CD4-positive, alpha-beta T cell (primary cell): ENCODE measurements around the gene MSANTD1. TPM values are rescaled to one million over a fixed set of nuclear protein-coding genes. Genes with fewer than 3 reads are reported as not detected.

ENCODE experiments used
- ATAC-seq: fragments of 200-7000 bp; cut with Tn5 transposase; one replicate; pipeline ENCODE4 v1.10.0; 2022; ENCODE audit warnings: mild to moderate bottlenecking; ENCODE audit not compliant: poor library complexity
- CTCF ChIA-PET: fragments of 350-600 bp; sonication (Branson Sonifier 250); formaldehyde crosslinking; loops from one replicate; lab custom pipeline; 2021; ENCODE audit warnings: antibody characterized with exemption, inconsistent platforms; lab: Charles Lee
- POLR2A ChIA-PET: fragments of 350-600 bp; sonication (Branson Sonifier 250); formaldehyde crosslinking; loops from one replicate; lab custom pipeline; 2021; ENCODE audit warnings: antibody characterized with exemption, inconsistent platforms; lab: Charles Lee
- DNase-seq, 14 experiments: peaks; one replicate each; pipeline ENCODE4 v3.0.0-alpha.2; 2013 to 2020; ENCODE audit warnings: mixed read lengths in 2 of 14
- H3K27ac ChIP-seq, 2 donors: one replicate each; pipeline versions ENCODE4 v1.5.1 to v1.7.0; 2013; ENCODE audit warnings: low read length in 2 of 2, low read depth in 1 of 2, mild to moderate bottlenecking in 1 of 2
- H3K27me3 ChIP-seq, 2 experiments: 1 replicate in 1 of 2; 2 replicates in 1 of 2; pipeline versions ENCODE4 v1.6.1 to v1.7.0; 2013; ENCODE audit warnings: low read length in 2 of 2, control low read depth in 1 of 2, mild to moderate bottlenecking in 1 of 2, moderate library complexity in 1 of 2; ENCODE audit not compliant: insufficient read depth in 2 of 2, control insufficient read depth in 1 of 2
- H3K36me3 ChIP-seq: one replicate; pipeline ENCODE4 v1.6.1; 2013; ENCODE audit warnings: low read length, control low read depth; ENCODE audit not compliant: insufficient read depth
- H3K4me1 ChIP-seq: one replicate; pipeline ENCODE4 v1.6.1; 2013; ENCODE audit warnings: low read length, control low read depth; ENCODE audit not compliant: insufficient read depth
- H3K4me3 ChIP-seq: one replicate; pipeline ENCODE4 v1.5.1; 2013; ENCODE audit warnings: mild to moderate bottlenecking, low read length, moderate library complexity
- H3K9me3 ChIP-seq, 2 experiments: 1 replicate in 1 of 2; 2 replicates in 1 of 2; pipeline versions ENCODE4 v1.6.1 to v1.7.0; 2013; ENCODE audit warnings: low read length in 2 of 2, mild to moderate bottlenecking in 2 of 2, control low read depth in 1 of 2, moderate library complexity in 1 of 2; ENCODE audit not compliant: control insufficient read depth in 1 of 2, insufficient read depth in 1 of 2
- H3K27ac Mint-ChIP-seq: one replicate; pipeline ENCODE4 v1.8.0; 2020; ENCODE audit warnings: mixed read lengths
- H3K27me3 Mint-ChIP-seq: one replicate; pipeline ENCODE4 v1.8.0; 2021; ENCODE audit warnings: mixed read lengths
- H3K36me3 Mint-ChIP-seq: one replicate; pipeline ENCODE4 v1.8.0; 2021; ENCODE audit warnings: low read depth, mixed read lengths
- H3K4me1 Mint-ChIP-seq: one replicate; pipeline ENCODE4 v1.8.0; 2021; ENCODE audit warnings: low read depth, mixed read lengths
- H3K4me3 Mint-ChIP-seq: one replicate; pipeline ENCODE4 v1.8.0; 2020; ENCODE audit warnings: mild to moderate bottlenecking, mixed read lengths
- H3K9me3 Mint-ChIP-seq: one replicate; pipeline ENCODE4 v1.8.0; 2020; ENCODE audit warnings: mixed read lengths
- CTCF ChIP-seq: fragments of 200-600 bp; IDR thresholded peaks from one replicate; pipeline ENCODE4 v1.8.0; 2022; ENCODE audit warnings: antibody characterized with exemption, mild to moderate bottlenecking
- intact Hi-C, 2 experiments: fragments of 100-400 bp; cut with DNase I in 1 of 2; cut with micrococcal nuclease in 1 of 2; formaldehyde crosslinking; loops; one replicate each; pipeline versions ENCODE4 v1.15.1 to v1.9.0; 2023 to 2025; cut with DNase I, micrococcal nuclease
- total RNA-seq, 174 experiments: library from RNA in 2 of 174; stranded (reverse) in 2 of 174; gene quantifications; one replicate each; pipeline ENCODE4 v1.2.3 and lab custom pipeline; 2021 to 2026

The MSANTD1 gene
- total RNA-seq, 2 experiments from 2014 or later: 0.67 to 0.74 TPM

GRCh38 chr4:3247399-3248177, 1.4 kb upstream of the MSANTD1 start:
- Histone ChIP-seq H3K36me3 (no peaks in the 10 kb centered on the region), H3K27me3 (no peaks in the 10 kb centered on the region), H3K9me3 (no peaks in the 10 kb centered on the region), H3K27ac (no peak overlapping the region), H3K4me3 (no peak overlapping the region), H3K4me1 (peaks cover 9% of the 10 kb centered on the region)
- Mint-ChIP-seq H3K27ac (no peak overlapping the region), H3K9me3 (no peaks in the 10 kb centered on the region), H3K4me3 (no peak overlapping the region), H3K27me3 (no peaks in the 10 kb centered on the region), H3K36me3 (no peaks in the 10 kb centered on the region), H3K4me1 (peaks cover 12% of the 10 kb centered on the region)
- ChIA-PET POLR2A (no interaction called here), CTCF (no interaction called here)
- no peak for ATAC-seq
- intact Hi-C loops: no loop called here
- no peak for TF ChIP-seq CTCF
- DNase-seq: no peak

- ChIA-PET CTCF (no interaction called here), POLR2A (no interaction called here)
- Mint-ChIP-seq H3K36me3 (no peaks in the 10 kb centered on the region), H3K9me3 (no peaks in the 10 kb centered on the region), H3K4me3 (no peak overlapping the region), H3K4me1 (peaks cover 6% of the 10 kb centered on the region), H3K27me3 (no peaks in the 10 kb centered on the region), H3K27ac (no peak overlapping the region)
- H3K4me3 ChIP-seq: no peak overlapping the region
- H3K36me3 ChIP-seq: no peaks in the 10 kb centered on the region
- no peaks in the 10 kb centered on the region for H3K9me3 ChIP-seq
- intact Hi-C loops: no loop called here
- no peak overlapping the region for H3K27ac ChIP-seq
- peaks cover 4% of the 10 kb centered on the region for H3K4me1 ChIP-seq
- TF ChIP-seq CTCF: no peak
- no peak for DNase-seq
- no peak for ATAC-seq
- H3K27me3 ChIP-seq: no peaks in the 10 kb centered on the region
Observed at GRCh38 chr4:3248178-3248480, 830 bp upstream of the MSANTD1 start.

- intact Hi-C loops: no loop called here
- no peak for TF ChIP-seq CTCF
- no peak overlapping the region for H3K27ac ChIP-seq
- no peak for ATAC-seq
- no peaks in the 10 kb centered on the region for H3K27me3 Mint-ChIP-seq
- no peaks in the 10 kb centered on the region for H3K9me3 ChIP-seq
- H3K27me3 ChIP-seq: no peaks in the 10 kb centered on the region
- H3K36me3 ChIP-seq: no peaks in the 10 kb centered on the region
- H3K36me3 Mint-ChIP-seq: no peaks in the 10 kb centered on the region
- H3K4me3 Mint-ChIP-seq: no peak overlapping the region
- no peaks in the 10 kb centered on the region for H3K4me1 ChIP-seq
- H3K4me1 Mint-ChIP-seq: no peaks in the 10 kb centered on the region
- H3K4me3 ChIP-seq: no peak overlapping the region
- ChIA-PET CTCF (no interaction called here), POLR2A (no interaction called here)
- H3K27ac Mint-ChIP-seq: no peak overlapping the region
- DNase-seq: no peak
- H3K9me3 Mint-ChIP-seq: no peaks in the 10 kb centered on the region
Observed at GRCh38 chr4:3249711-3250437, 915 bp downstream of the MSANTD1 start.
